Myocyte (in vitro differentiated cells): ENCODE data around the gene CCDC68. TPM values are rescaled to one million over a fixed set of nuclear protein-coding genes. Genes with fewer than 3 reads are reported as not detected.
"Not testable (repeated sequence)": the region's sequence is repeated elsewhere in the genome, so short reads cannot be mapped to it uniquely, and the experiment has no call there.

Experiments used
- DNase-seq: peaks from one replicate; pipeline ENCODE4 v3.0.0-alpha.2; 2012; ENCODE audit warnings: low read depth
- total RNA-seq: library from RNA; depleted of rRNA; stranded (reverse); fragments of >200 nt; gene quantifications from 2 replicates; pipeline ENCODE4 v1.2.3, GENCODE V29; 2014

Gene CCDC68
- total RNA-seq, 1 donor from 2014 or later = not detected

DNA sequence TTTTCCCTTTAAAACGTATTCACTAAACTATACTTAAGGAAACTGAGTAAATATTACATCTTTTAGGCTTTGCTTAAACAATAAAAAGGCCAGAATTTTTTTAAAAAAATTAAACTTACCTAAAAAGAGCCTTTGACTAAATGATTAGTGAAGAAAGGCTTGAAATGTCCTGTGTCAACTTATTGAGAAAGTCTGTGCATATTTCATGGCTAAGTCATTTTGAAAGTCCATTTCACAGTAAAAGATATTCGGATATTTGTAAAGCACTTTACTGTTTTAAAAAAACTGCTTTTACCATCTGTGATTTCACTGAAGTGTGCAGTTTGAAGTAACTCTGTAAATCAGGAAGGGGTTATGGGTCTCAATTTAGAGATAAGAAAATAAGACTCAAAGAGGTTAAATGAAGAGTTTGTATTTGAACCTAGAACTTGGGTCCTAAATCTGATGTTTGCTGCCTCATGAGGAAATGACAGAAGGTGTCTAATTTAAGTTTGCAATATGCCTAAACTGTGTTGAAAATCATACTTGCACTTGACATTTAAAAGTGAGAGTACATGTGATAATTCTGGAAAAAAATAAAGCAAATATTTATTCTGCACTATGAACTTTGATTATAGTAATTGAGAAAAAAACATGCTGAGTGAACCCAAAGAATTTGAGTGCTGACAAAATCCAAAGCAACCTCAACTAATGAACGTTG lies 80.5 kb downstream of the CCDC68 start:
- DNase-seq = no peak

DNA sequence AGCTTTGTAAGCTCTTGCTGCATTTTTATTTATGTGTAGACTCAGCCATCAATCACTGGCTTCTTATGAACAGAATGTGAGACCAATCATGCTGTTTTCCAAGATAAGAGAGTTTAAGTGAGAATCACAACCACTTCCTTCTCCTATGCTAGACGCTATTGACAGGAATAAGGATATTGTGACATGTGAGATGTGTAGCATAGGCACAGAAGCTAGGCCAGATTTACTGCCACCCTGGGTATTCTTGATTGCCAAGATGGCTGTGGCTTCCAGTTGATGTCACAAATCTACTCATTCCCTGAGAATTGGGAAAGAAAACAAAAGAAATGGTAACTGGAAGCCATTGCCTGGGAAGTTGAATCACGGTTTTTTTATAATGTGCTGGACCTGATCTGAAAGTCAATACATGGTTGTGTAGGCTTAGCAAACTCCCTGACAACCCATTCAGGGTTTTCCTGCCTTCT lies 81.1 kb downstream of the CCDC68 start:
- no peak for DNase-seq

DNA sequence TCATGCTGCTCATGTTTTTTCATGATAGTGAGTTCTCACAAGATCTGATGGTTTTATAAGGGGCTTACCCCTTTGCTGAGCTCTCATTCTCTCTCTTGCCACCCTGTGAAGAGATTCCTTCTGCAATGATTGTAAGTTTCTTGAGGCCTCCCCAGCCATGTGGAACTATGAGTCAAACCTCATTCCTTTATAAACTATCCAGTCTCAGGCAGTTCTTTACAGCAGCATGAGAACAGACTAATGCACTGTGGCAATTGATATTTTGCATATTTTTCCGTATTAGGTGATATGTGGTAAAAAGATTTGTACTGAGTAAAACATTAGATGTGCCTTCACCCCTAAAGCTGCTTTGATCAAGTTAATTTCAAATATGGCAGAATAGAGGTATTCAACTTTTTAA lies 82.2 kb downstream of the CCDC68 start:
- no peak for DNase-seq

DNA sequence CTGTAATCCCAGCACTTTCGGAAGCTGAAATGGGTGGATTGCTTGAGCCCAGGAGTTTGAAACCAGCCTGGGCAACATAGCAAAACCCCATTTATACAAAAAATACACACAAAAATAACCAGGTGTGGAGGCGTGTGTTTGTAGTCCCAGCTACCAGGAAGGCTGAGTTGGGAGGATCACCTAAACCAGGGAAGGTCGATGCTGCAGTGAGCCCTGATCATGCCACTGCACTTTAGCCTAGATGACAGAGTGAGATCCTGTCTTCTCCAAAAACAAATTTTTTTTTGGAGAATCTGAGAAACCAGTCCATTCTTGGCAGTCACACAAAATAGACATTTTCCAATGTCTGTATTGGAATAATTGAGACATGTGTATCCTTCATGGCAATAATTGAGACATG lies 84.2 kb downstream of the CCDC68 start:
- no peak for DNase-seq

DNA sequence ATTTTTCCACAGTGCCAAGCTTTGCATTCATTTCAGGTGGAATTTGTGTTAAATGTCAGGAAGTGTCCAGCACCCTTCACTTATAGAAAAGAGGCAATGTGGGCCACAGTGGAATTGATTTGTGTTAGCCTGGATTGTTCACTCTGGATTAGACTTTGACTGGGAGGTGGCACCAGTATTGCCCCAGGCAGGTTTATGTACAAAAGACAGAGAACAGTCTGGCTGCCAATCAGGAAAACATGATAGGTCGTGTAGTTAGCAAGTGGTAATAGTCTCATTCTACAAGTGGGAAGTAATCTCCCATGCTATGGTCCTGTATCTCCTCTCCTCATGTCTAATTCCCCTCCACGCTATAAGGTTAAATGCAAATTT lies 85.4 kb downstream of the CCDC68 start:
- no peak for DNase-seq

DNA sequence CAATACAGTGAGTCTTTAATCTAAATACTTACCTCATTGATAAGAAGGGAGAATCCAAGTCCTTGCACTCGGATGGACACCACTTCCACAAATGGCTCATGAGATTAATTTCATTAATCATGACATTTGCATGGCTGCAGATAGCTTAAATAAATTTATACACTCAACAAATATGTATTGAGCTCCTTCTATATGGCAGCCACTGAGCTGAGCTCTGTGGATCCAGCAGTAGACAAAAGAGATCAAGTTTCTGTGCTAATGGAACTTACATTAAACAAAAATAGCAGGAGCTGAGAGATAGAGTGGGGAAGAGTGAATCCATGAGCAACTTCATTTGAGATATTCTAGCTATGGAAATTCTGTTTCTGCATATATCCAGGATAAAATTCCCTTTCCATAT lies 86.6 kb downstream of the CCDC68 start:
- no peak for DNase-seq

DNA sequence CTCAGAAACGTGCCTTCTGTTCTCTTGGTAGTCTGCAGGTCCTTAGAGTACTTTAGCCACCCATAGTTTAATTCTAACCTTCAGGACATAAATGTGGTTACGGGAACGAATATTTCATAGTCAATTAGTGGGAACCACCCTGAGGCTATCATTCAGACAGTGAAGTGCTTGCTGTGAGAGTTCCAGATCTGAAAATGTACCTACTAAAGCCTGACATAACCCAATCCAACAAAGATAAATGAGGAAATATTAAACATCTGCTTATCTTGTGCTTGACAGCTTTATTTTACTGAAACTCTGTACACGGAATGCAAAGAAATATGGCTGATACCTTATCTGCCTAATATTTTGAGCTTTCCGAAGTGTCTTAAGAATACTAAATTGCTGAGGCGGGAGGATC lies 88.0 kb downstream of the CCDC68 start:
- DNase-seq = no peak

DNA sequence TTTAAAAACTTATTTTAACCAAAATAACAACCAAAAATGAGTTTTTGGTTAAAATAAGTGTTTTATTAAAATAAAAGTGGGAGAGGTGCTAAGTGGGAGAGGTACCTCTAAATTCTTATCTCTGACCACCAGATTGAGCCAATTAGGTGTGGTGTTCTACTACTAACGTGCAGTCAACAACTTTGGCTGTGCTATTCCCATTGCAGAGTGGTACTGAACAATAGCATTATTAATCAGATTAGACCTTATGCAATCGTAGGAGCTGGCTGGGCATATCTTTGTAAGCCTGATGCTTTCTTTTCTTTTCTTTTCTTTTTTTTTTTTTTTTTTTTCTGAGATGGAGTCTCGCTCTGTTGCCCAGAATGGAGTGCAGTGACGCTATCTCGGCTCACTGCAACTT lies 92.1 kb downstream of the CCDC68 start:
- DNase-seq = no peak

DNA sequence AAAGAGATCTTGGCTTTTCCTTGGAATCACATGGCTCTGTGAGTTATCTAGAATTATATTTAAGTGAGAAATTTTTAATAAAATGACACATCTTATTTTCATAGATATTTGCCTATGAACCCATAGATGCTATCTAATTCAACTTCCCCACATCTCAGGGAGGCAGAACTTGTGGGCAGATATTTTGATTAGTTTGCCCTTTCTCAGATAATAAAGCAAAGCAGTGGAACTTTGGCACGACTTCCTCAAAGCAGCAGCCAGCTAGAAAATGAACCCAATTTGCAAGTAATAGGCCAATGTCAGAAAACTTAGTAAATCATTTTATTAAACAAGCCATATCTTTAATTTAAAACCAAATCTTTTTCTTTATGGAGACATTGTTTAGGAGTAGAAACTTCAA lies 98.3 kb downstream of the CCDC68 start:
- no peak for DNase-seq

DNA sequence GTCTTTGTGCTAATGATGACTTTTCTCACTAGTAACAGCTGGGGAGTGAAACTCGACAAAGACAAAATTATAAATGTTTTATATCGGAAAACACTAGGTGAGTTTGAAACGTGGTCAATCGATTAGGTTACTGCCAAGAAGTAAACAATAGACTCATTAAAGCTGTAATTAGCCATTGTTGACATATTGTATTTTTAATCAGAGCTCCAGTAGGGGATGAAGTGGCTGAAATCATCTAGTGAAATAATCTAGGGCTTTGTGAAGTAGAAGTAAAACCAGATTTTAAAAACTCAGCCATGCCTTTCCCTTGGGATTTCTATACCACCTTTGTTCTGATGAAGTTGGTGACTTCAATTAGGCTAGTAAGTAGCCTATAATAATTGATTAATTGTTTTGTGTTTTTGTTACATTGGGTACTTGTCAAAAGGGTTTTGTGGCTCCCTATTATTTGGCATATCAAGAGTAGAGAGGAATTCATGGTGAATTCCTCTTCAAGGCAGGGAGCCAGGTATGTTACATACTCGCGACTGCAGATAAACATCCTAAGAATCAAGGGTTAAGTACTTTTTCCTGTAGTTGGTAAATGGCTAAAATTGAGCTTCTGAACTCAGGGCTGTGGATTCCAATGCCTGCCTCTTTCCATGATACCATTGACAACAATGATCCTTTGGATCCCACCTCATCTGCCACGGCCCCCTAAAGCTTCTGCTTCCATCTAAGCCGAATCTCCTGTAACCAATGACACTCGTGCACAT lies 99.4 kb downstream of the CCDC68 start:
- DNase-seq = no peak

DNA sequence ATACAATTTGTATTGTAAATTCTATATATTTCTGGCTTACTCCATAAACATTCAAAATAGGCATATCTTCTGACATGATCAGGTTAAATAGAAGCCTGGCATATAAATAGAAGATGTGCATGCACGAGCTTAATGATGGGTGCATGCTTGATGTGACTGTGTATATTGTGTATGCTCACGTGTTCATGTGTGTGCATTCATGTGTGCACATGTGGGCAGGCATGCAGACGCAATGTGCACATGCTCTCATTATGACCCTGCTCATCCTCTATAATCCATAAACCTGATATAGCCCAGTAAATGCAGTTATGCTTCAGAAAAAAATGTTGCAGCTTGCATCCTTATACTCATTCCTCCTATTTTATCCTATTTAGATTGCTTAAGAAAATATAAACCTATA lies 101.8 kb downstream of the CCDC68 start:
- no peak for DNase-seq

DNA sequence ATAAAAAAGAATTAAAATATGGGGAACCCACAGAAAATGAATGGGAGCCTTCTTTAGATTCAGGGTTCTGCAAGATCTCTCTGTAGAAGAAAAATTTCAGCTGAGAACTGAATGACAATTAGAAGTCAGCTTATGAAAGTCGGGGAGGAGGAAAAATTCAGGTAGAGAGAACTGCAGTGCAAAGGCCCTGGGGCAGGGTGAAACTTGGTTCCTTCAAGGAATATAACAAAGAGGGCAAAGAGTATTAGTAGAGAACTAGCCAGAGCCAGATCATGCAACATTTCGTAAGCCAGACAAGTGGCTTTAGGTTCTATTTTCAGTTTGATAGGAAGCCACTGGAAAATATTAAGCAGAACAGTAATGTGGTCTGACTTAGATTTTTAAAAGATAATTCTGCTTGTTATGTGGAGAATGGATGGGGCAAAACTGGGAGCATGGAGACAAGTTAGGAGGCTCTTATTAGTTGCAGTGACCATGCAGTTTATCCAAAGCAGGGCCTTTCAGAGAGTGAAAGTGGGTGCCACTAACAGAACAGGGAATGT lies 103.1 kb downstream of the CCDC68 start:
- DNase-seq = no peak

DNA sequence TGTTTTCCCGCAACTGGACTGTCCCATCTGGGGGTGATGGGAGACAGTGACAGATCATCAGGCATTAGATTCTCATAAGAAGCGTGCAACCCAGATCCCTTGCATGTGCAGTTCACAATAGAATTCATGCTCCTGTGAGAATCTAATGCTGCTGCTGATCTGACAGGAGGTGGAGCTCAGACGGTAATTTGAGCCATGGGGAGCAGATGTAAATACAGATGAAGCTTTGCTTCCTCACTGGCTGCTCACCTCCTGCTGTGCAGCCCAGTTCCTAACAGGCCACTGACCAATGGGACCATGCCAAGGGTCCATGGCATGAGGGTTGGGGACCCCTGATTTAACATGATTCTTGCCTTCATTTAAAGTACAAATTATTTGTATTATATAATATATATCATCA lies 104.2 kb downstream of the CCDC68 start:
- not testable (repeated sequence) for DNase-seq

DNA sequence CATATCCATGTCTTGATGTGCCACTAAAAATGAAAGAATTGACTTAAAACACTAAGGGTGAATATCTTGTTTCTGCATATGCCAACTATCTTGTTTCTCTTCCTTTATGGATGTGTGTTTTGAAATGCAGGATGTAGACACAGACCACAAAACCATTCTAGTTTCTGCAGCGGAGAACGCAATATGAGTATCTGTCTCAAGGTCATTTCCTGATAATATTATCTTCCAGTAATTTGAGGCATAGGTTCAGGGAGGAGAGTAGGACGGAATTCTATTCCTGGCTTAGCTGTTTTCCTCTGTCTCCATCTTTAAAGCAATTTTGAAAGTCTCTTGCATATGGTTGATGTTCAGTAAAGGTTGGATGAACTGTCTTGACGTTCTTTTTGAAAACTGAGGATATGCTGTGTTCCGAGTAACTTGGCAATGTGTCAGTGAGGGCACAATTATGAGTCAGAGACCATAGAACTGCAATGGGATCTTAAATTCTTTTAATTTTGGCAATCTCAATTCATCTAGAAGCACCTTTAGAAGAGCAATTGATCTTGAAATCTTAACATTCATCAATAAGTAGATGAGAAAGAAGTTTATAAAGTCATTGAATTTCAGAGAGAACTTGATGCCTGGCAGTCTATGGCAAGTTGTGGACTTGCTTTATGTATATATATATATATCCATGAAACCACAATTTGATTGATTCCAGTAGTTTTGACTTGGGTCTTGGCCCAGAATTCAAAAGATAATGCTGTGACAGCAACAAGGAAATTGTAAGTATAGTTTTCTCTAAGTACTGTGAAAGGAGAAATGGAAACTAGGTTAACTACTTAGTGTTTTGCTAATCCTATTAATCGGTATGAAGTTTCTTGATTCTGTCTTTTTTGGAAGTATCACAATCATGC lies 106.2 kb downstream of the CCDC68 start:
- no peak for DNase-seq

Other genes starting within 250 kb of the CCDC68 start
- gene RAB27B, start 131.0 kb downstream of the CCDC68 start, total RNA-seq = 6.8 and 11.4 TPM in 2 replicates